PFSK-1 (cell line): ENCODE results near the gene ATP5F1D.

Experiments
- FOXP2 ChIP-seq: optimal IDR thresholded peaks from 2 replicates; pipeline ENCODE3; 2011; ENCODE audit warnings: borderline replicate concordance, control low read depth, inconsistent platforms; ENCODE audit not compliant: insufficient read depth; ENCODE audit errors: extremely low read length, extremely low read depth
- POLR2AphosphoS5 ChIP-seq: IDR thresholded peaks from 2 replicates; pipeline ENCODE4 v1.6.1; 2012; ENCODE audit warnings: low read depth, mild to moderate bottlenecking, control low read depth, low read length, moderate library complexity
- SIN3A ChIP-seq: IDR thresholded peaks from 2 replicates; pipeline ENCODE4 v1.6.1; 2012; ENCODE audit warnings: mild to moderate bottlenecking, low read length, moderate library complexity, borderline replicate concordance; ENCODE audit not compliant: insufficient read depth
- TAF1 ChIP-seq: IDR thresholded peaks from 2 replicates; pipeline ENCODE4 v1.6.1; 2012; ENCODE audit warnings: low read length, control low read depth, borderline replicate concordance; ENCODE audit not compliant: insufficient read depth
- TF ChIP-seq, protein P1 (sequence below), 2 experiments: IDR thresholded peaks; 2 replicates each; pipeline versions ENCODE4 v1.6.1 to v1.8.0; 2011 to 2012; ENCODE audit warnings: low read depth in 2 of 2, low read length in 2 of 2, control low read depth in 1 of 2, inconsistent platforms in 1 of 2, mild to moderate bottlenecking in 1 of 2, moderate library complexity in 1 of 2; ENCODE audit not compliant: insufficient read depth in 1 of 2

Gene ATP5F1D

DNA sequence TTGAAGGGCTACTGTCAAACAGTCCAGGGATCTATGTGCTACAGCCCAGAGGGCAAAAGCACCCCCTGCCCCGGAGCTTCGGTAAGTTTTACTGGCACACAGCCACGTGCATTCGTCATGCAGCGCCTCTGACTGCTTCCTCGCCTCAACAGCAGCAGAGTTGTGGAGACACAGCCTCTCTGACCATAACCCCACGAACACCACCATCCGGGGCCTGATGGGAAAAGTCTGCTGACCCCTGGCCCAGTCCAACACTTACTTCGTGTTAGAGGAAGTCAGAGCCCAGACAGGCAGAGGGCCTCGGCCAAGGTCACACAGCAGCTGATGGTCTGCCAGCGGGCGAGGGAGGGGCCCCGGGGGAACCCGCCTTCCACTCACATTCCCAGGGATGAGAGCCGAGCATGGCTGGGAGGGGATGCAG lies 8.9 kb upstream of the ATP5F1D start:
- TF ChIP-seq TAF1 (no peak), POLR2AphosphoS5 (no peak), FOXP2 (no peak), SIN3A (no peak)
- TF ChIP-seq, protein P1, sequence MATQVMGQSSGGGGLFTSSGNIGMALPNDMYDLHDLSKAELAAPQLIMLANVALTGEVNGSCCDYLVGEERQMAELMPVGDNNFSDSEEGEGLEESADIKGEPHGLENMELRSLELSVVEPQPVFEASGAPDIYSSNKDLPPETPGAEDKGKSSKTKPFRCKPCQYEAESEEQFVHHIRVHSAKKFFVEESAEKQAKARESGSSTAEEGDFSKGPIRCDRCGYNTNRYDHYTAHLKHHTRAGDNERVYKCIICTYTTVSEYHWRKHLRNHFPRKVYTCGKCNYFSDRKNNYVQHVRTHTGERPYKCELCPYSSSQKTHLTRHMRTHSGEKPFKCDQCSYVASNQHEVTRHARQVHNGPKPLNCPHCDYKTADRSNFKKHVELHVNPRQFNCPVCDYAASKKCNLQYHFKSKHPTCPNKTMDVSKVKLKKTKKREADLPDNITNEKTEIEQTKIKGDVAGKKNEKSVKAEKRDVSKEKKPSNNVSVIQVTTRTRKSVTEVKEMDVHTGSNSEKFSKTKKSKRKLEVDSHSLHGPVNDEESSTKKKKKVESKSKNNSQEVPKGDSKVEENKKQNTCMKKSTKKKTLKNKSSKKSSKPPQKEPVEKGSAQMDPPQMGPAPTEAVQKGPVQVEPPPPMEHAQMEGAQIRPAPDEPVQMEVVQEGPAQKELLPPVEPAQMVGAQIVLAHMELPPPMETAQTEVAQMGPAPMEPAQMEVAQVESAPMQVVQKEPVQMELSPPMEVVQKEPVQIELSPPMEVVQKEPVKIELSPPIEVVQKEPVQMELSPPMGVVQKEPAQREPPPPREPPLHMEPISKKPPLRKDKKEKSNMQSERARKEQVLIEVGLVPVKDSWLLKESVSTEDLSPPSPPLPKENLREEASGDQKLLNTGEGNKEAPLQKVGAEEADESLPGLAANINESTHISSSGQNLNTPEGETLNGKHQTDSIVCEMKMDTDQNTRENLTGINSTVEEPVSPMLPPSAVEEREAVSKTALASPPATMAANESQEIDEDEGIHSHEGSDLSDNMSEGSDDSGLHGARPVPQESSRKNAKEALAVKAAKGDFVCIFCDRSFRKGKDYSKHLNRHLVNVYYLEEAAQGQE (IDR thresholded peaks at IDR 0.05; ENCODE audit: insufficient read depth in 1 of 2, low read depth in 2 of 2, low read length in 2 of 2): no peak

DNA sequence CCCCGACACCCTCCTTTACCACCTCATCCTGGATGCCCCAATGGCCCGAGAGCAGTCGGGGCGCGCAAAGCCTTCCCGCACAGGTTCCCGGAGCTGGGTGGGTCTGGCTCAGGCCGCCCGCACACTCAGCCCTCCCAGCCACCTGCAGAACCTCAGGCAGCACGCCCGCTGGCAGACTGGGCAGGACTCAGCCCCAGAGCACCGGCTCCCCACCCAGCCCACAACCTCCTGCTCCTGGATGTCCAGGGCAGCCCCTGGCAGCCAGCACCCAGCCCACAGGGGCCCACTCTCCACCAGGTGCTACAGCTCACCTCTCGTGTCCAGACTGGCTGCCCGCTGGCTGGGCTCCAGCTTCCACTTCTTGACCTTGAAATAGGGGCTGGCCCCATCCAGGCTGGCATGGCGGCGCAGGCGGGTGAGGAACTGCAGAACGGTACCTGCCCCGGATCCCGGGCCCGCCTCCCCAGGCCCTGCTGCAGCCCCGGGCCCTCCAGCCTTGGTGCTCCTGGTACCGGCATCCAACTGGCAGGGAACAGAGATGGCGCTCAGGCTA lies 8.4 kb upstream of the ATP5F1D start:
- TF ChIP-seq, protein P1 (IDR thresholded peaks at IDR 0.05; ENCODE audit: insufficient read depth in 1 of 2, low read depth in 2 of 2, low read length in 2 of 2): no peak
- TF ChIP-seq FOXP2 (no peak), POLR2AphosphoS5 (no peak), TAF1 (no peak), SIN3A (no peak)

DNA sequence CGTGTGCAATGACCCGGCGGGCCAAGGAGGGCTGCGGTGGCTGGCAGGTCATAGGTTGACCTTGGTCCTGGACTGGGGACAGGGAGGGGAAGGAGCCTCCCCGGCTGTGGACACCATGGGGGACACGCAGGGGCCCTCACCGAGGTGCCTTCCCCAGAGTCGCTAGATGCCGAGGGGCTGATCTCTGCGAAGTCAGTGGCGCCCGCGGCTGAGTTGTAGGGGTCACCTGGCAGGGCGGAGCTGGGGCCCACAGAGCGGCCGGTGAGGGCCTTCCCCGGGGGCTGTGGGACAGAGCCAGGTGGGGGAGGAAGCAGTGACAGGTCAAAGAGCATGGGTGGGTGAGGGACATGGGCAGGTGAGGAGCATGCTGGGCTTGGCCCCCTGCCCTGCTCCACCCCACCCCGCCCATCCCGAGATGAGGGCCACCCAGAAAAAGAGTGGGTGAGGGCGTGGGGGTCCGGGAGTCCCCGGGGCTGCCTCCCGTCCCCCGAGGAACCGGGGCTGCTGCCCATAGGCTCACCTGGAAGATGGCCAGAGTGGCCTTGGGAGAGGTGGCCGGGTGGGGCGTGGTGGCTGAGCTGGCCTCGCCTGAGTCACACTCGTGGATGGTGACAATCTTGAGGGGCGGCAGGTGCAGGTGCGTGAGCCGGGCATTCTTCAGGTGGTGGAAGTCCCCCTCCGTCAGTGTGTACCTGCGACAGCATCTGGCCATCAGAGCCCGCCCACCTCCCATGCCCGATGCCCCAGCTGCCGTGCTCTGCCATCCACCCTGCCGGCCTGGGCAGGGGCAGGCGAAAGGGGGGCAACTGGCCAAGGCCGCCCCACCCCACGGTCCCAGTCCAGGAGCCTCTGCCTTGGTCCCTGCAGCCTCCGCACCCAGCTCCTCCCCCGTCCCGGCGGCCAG lies 7.2 kb upstream of the ATP5F1D start:
- TF ChIP-seq SIN3A: no peak
- no peak for TF ChIP-seq FOXP2
- no peak for TF ChIP-seq POLR2AphosphoS5
- no peak for TF ChIP-seq TAF1
- TF ChIP-seq, protein P1 (IDR thresholded peaks at IDR 0.05; ENCODE audit: insufficient read depth in 1 of 2, low read depth in 2 of 2, low read length in 2 of 2): no peak

DNA sequence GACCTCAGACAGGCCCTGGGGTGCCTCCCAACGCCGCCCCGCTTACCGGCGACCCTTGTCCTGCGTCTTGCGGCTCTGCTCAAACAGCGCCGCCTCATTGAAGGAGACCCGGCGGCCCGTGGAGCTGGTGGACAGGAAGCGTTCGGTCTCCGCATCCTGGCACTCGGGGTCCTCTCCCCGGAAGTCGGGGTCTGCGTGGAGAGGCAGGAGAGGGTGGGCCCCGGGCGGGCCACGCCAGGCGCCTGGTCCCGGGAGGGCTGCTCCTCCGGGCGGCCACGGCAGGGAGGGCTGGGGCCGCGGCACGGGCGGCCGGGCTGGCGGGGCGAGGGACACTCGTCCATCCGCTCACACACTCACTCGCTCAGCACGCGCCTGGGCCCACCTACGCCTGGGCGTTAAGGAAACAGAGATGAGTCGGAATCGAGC lies 6.6 kb upstream of the ATP5F1D start:
- no peak for TF ChIP-seq POLR2AphosphoS5
- no peak for TF ChIP-seq SIN3A
- TF ChIP-seq, protein P1 (IDR thresholded peaks at IDR 0.05; ENCODE audit: insufficient read depth in 1 of 2, low read depth in 2 of 2, low read length in 2 of 2): no peak
- no peak for TF ChIP-seq FOXP2
- TF ChIP-seq TAF1: no peak
